Muscle layer of colon (tissue), 2 donors: ENCODE measurements around the gene TAPBPL.
"Not testable (repeated sequence)": the region's sequence is repeated elsewhere in the genome, so short reads cannot be mapped to it uniquely, and the experiment has no call there.

ENCODE experiments used
- H3K27ac ChIP-seq: one replicate; pipeline ENCODE4 v1.7.0; 2013; ENCODE audit warnings: low read depth, mild to moderate bottlenecking, low read length, moderate library complexity
- H3K27me3 ChIP-seq, 2 donors: one replicate each; pipeline ENCODE4 v1.7.0; 2013; ENCODE audit warnings: low read length in 2 of 2, mild to moderate bottlenecking in 2 of 2; ENCODE audit not compliant: insufficient read depth in 2 of 2, control insufficient read depth in 1 of 2
- H3K36me3 ChIP-seq: one replicate; pipeline ENCODE4 v1.7.0; 2013; ENCODE audit warnings: mild to moderate bottlenecking, low read length; ENCODE audit not compliant: insufficient read depth
- H3K4me1 ChIP-seq: one replicate; pipeline ENCODE4 v1.7.0; 2013; ENCODE audit warnings: mild to moderate bottlenecking, low read length; ENCODE audit not compliant: insufficient read depth
- H3K4me3 ChIP-seq, 2 donors: one replicate each; pipeline ENCODE4 v1.7.0; 2013; ENCODE audit warnings: low read length in 2 of 2, low read depth in 1 of 2, mild to moderate bottlenecking in 1 of 2, moderate library complexity in 1 of 2
- H3K9ac ChIP-seq: one replicate; pipeline ENCODE4 v1.7.0; 2013; ENCODE audit warnings: low read length
- H3K9me3 ChIP-seq: one replicate; pipeline ENCODE4 v1.7.0; 2013; ENCODE audit warnings: mild to moderate bottlenecking, low read length
- donor health status: abdominal sarcoma.
- donor health status: Adenocarcinoma of cecum.

The TAPBPL gene

GRCh38 chr12:6466751-6467150 lies 14.9 kb downstream of the TAPBPL start:
- not testable (repeated sequence) for H3K4me3 ChIP-seq, H3K27ac ChIP-seq, H3K27me3 ChIP-seq, H3K9ac ChIP-seq, H3K9me3 ChIP-seq
- Histone ChIP-seq H3K36me3 (peaks cover 54% of the 10 kb centered on the region), H3K4me1 (peaks cover 39% of the 10 kb centered on the region)

DNA sequence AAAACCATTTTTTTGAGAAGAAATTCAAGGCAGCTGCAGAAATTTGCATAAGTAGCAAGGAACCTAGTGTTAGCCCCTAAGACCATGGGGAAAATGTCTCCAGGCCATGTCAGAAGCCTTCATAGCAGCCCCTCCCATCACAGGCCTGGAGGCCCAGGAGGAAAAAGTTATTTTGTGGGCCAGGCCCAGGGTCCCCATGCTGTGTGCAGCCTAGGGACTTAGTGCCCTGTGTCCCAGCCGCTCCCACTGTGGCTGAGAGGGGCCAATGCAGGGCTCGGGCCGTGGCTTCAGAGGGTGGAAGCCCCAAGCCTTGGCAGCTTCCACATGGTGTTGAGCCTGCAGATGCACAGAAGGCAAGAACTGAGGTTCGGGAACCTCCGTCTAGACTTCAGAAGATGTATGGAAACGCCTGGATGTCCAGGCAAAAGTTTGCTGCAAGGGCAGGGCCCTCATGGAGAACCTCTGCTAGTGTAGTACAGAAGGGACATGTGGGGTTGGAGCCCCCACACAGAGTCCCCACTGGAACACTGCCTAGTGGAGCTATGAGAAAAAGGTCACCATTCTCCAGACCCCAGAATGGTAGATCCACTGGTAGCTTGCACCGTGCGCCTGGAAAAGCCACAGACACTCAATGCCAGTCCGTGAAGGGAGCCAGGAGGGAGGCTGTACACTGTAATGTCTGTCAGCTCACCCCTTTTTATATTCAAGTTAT lies 15.9 kb downstream of the TAPBPL start:
- H3K27me3 ChIP-seq, H3K4me3 ChIP-seq, H3K9me3 ChIP-seq, H3K27ac ChIP-seq, H3K9ac ChIP-seq: not testable (repeated sequence)
- Histone ChIP-seq H3K36me3 (peaks cover 45% of the 10 kb centered on the region), H3K4me1 (peaks cover 32% of the 10 kb centered on the region)

- no peaks in the 10 kb centered on the region for H3K27me3 ChIP-seq
- peaks cover 40% of the 10 kb centered on the region for H3K36me3 ChIP-seq
- H3K4me3 ChIP-seq, result no peak overlapping the region
- peaks cover 29% of the 10 kb centered on the region for H3K4me1 ChIP-seq
- H3K27ac ChIP-seq, result no peak overlapping the region
- H3K9ac ChIP-seq, result no peak overlapping the region
- H3K9me3 ChIP-seq, result no peaks in the 10 kb centered on the region
Observed at GRCh38 chr12:6468283-6468575, 16.4 kb downstream of the TAPBPL start.

GRCh38 chr12:6469092-6469491 lies 17.2 kb downstream of the TAPBPL start:
- H3K9me3 ChIP-seq, result no peaks in the 10 kb centered on the region
- H3K27me3 ChIP-seq, result no peaks in the 10 kb centered on the region
- peak overlapping the region; percentile 47 for H3K9ac ChIP-seq
- peak overlapping the region; percentile 5 to 89 for H3K4me3 ChIP-seq
- H3K36me3 ChIP-seq, result peaks cover 31% of the 10 kb centered on the region
- peaks cover 29% of the 10 kb centered on the region for H3K4me1 ChIP-seq
- peak overlapping the region; percentile 87 for H3K27ac ChIP-seq

DNA sequence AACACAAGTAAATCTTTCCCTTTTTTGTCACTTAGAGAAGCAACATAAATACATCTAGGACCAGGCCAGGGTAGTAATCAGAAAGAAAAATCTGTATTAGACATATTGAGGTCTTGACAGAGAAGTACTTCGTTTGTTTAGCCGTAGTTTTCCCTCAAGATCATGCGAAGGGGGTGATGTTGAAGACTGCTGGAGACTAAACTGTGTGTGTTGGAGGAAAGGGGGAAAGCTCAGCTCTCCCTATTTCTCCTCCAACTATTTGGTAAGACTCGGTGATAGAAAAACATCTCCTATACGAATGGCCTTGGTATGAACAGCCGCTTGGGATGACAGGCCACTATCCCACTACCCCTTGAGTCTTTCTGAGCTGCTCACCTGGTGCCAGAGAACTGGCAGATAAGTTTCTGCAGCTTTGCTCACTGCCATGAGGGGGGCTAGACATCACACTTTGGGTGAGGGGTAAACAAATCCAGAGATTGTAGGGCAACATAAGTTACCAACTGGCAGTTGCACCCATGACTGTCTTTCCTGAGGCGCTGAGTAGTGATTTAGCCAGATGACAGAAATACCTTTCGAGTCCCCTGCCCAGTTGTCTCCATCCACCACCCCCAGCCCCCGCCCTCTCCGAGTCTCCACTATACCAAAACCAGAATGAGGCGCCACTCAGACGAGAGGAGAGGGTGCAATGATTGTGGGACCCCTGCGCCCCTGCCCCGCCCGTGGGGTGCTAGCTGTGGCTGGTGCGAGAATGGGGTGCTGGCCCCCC lies 17.9 kb downstream of the TAPBPL start:
- Histone ChIP-seq H3K4me3 (peak overlapping the region; percentile 85 to 89), H3K4me1 (peaks cover 29% of the 10 kb centered on the region), H3K27me3 (no peaks in the 10 kb centered on the region), H3K36me3 (peaks cover 24% of the 10 kb centered on the region), H3K27ac (peak overlapping the region; percentile 87), H3K9ac (peak overlapping the region; percentile 47), H3K9me3 (no peaks in the 10 kb centered on the region)

GRCh38 chr12:6470375-6471163 lies 18.7 kb downstream of the TAPBPL start, which contains the start of gene VAMP1:
TSS of gene VAMP1 (minus strand) at chr12:6470677. CDS start at chr12:6470531, 146 bp downstream.
- H3K36me3 ChIP-seq, result peaks cover 20% of the 10 kb centered on the region
- H3K9me3 ChIP-seq, result no peaks in the 10 kb centered on the region
- peak within 1 kb of the TSS; percentile 87 for H3K27ac ChIP-seq
- no peaks in the 10 kb centered on the region for H3K27me3 ChIP-seq
- H3K9ac ChIP-seq, result peak within 1 kb of the TSS; percentile 47
- peaks cover 26% of the 10 kb centered on the region for H3K4me1 ChIP-seq
- H3K4me3 ChIP-seq, result peak within 1 kb of the TSS; percentile 85 to 89

GRCh38 chr12:6471989-6472360 lies 20.1 kb downstream of the TAPBPL start:
- no peak overlapping the region for H3K27ac ChIP-seq

GRCh38 chr12:6472491-6472890 lies 20.6 kb downstream of the TAPBPL start:
- Histone ChIP-seq H3K9me3 (no peaks in the 10 kb centered on the region), H3K9ac (no peak overlapping the region), H3K4me1 (peaks cover 21% of the 10 kb centered on the region), H3K27me3 (no peaks in the 10 kb centered on the region), H3K27ac (no peak overlapping the region), H3K4me3 (no peak overlapping the region), H3K36me3 (peaks cover 7% of the 10 kb centered on the region)

More at GRCh38 chr12:6471989-6472360, 20.1 kb downstream of the TAPBPL start:
- H3K4me3 ChIP-seq, result no peak overlapping the region
- no peaks in the 10 kb centered on the region for H3K27me3 ChIP-seq
- peaks cover 21% of the 10 kb centered on the region for H3K4me1 ChIP-seq
- H3K36me3 ChIP-seq, result peaks cover 7% of the 10 kb centered on the region
- no peaks in the 10 kb centered on the region for H3K9me3 ChIP-seq
- no peak overlapping the region for H3K9ac ChIP-seq

GRCh38 chr12:6475233-6475975 lies 23.6 kb downstream of the TAPBPL start:
- H3K36me3 ChIP-seq, H3K27me3 ChIP-seq, H3K4me3 ChIP-seq, H3K9me3 ChIP-seq, H3K9ac ChIP-seq, H3K4me1 ChIP-seq, H3K27ac ChIP-seq: not testable (repeated sequence)

DNA sequence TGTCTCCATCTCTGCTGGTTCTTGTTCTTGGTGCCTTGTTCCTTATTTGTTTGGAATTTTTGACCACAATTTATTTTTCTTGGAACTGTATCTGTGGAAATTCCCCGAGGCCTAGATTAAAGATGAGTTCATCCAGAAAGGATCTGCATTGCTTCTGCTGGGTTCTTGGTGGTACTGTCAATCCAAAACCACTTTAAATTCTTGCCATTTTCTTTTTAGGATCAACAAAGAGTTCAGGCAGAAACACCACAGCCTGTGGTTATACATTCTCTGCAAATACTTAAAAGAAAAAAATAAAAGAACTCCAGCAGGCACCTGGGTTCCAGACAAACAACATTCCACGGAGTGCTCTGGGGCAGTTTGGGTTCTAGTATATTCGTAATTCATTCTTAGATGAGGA lies 24.6 kb downstream of the TAPBPL start:
- Histone ChIP-seq H3K9ac (no peak overlapping the region), H3K27ac (no peak overlapping the region), H3K4me1 (no peaks in the 10 kb centered on the region), H3K36me3 (no peaks in the 10 kb centered on the region), H3K9me3 (no peaks in the 10 kb centered on the region), H3K27me3 (no peaks in the 10 kb centered on the region), H3K4me3 (no peak overlapping the region)
